ENCODE results near the gene ZNF622. TPM values are rescaled to one million over a fixed set of nuclear protein-coding genes. Genes with fewer than 3 reads are reported as not detected.

Gene ZNF622
- total RNA-seq, 1 donor from 2014 or later: 40.0 TPM

DNA sequence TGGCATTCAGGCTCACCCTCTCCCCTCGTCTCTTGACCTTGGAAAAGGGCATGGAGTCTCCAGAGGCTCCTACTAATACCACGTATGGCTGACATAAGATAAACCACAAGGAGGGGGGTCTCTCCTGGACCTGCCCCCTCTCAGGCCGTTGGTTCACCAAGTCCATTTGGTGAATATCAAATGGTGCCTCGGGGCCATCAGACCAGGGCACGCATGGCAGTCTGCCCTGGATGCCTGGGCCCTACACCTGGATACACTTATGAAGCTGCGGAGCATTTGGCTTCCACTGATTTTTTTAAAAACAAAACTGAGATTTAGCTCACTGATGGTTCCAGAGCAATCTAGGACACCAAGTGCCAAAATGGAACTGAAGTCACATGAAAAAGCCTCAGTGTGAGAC, 40.3 kb upstream of the ZNF622 start:
- H3K27me3 Mint-ChIP-seq (ENCODE audit: unreplicated experiment): no peaks in the 10 kb centered on the region
- H3K4me3 Mint-ChIP-seq (ENCODE audit: unreplicated experiment): no peak overlapping the region
- no peak overlapping the region for H3K27ac Mint-ChIP-seq (ENCODE audit: unreplicated experiment)
- TF ChIP-seq, protein P1, sequence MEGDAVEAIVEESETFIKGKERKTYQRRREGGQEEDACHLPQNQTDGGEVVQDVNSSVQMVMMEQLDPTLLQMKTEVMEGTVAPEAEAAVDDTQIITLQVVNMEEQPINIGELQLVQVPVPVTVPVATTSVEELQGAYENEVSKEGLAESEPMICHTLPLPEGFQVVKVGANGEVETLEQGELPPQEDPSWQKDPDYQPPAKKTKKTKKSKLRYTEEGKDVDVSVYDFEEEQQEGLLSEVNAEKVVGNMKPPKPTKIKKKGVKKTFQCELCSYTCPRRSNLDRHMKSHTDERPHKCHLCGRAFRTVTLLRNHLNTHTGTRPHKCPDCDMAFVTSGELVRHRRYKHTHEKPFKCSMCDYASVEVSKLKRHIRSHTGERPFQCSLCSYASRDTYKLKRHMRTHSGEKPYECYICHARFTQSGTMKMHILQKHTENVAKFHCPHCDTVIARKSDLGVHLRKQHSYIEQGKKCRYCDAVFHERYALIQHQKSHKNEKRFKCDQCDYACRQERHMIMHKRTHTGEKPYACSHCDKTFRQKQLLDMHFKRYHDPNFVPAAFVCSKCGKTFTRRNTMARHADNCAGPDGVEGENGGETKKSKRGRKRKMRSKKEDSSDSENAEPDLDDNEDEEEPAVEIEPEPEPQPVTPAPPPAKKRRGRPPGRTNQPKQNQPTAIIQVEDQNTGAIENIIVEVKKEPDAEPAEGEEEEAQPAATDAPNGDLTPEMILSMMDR (IDR thresholded peaks at IDR 0.05; ENCODE audit: partially characterized antibody, unreplicated experiment): no peak
- no peaks in the 10 kb centered on the region for H3K9me3 Mint-ChIP-seq (ENCODE audit: unreplicated experiment)
- DNase-seq: no peak
- H3K4me1 Mint-ChIP-seq (ENCODE audit: low read depth, unreplicated experiment): no peaks in the 10 kb centered on the region
- no peaks in the 10 kb centered on the region for H3K36me3 Mint-ChIP-seq (ENCODE audit: unreplicated experiment)

DNA sequence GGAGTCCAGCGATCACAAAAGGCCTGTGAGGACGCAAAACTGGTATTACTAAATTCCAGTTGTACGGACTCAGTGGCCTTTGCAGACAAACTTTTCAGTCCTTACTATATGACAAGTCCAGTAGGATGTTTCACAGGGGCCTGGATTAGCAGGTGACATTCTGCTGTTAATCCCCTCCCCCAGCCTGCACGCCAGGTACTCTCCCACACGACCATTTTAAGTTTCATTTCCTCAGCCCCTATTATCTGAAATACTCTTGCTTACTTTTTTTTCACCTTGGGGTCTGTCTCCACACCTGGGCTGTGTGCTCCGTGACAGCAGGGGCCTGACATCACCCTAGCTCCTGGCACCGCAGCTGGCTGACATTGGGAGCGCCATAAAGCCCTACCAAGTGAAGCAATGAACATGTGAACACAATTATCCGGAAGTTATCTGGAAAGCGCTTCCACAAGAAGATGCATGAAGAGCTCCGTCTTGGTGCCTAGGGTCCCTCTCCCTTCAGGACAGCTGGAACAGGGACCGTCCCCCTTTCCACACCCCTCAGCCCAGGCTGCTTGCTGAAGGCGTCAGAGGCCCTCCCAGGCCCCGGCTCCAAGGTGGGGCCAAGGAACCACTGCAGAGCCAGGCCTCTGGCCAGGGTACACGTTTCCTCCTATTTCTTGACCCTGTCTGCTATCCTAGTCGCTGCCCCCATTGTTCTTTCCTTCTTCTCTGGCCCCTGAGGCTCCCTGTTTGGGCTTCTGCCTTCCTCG, 39.7 kb upstream of the ZNF622 start:
- TF ChIP-seq, protein P1 (IDR thresholded peaks at IDR 0.05; ENCODE audit: partially characterized antibody, unreplicated experiment): no peak
- no peaks in the 10 kb centered on the region for H3K36me3 Mint-ChIP-seq (ENCODE audit: unreplicated experiment)
- H3K4me1 Mint-ChIP-seq (ENCODE audit: low read depth, unreplicated experiment): no peaks in the 10 kb centered on the region
- H3K27ac Mint-ChIP-seq (ENCODE audit: unreplicated experiment): no peak overlapping the region
- no peak overlapping the region for H3K4me3 Mint-ChIP-seq (ENCODE audit: unreplicated experiment)
- H3K27me3 Mint-ChIP-seq (ENCODE audit: unreplicated experiment): no peaks in the 10 kb centered on the region
- no peaks in the 10 kb centered on the region for H3K9me3 Mint-ChIP-seq (ENCODE audit: unreplicated experiment)
- DNase-seq: no peak

DNA sequence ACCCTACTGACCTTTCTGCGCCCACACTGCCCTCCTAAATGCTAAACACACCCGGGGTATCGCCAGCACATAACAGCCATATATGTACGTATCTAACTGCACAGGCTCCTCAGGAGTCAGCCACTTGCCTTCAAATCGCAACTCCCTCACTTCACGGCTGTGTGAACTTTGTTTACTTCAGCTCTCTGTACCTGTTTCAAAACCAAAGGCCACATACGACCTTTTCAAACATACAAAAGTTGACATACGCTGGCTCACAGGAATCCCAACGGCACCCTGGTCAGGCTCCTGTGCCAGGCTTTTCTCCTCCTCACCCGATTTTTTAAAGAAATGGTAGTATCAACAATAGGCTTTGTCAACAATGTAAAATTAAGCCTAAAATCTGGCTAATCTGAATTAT, 39.0 kb upstream of the ZNF622 start:
- TF ChIP-seq, protein P1 (IDR thresholded peaks at IDR 0.05; ENCODE audit: partially characterized antibody, unreplicated experiment): no peak
- H3K27ac Mint-ChIP-seq (ENCODE audit: unreplicated experiment): no peak overlapping the region
- no peaks in the 10 kb centered on the region for H3K27me3 Mint-ChIP-seq (ENCODE audit: unreplicated experiment)
- no peaks in the 10 kb centered on the region for H3K36me3 Mint-ChIP-seq (ENCODE audit: unreplicated experiment)
- H3K9me3 Mint-ChIP-seq (ENCODE audit: unreplicated experiment): peaks cover 2% of the 10 kb centered on the region
- no peak overlapping the region for H3K4me3 Mint-ChIP-seq (ENCODE audit: unreplicated experiment)
- no peak for DNase-seq
- H3K4me1 Mint-ChIP-seq (ENCODE audit: low read depth, unreplicated experiment): no peaks in the 10 kb centered on the region

DNA sequence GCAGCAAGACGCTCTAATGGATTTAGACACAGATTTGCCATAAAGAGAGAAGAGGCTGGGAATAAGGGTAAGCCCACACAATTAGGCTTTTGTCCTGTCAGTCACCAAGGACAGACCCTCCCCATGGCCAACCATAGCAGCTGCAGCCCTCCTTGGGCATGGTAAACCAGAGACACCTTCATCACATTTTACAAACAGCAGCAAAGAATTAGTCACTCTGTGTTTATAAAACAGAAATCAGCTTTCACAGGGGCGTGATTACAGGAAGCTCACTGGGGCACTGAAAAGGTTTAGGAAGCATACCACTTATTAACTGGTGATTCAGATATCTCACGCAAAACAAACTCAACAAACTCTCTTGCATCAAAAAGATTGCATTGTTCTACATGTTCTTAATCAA, 37.3 kb upstream of the ZNF622 start:
- no peak for DNase-seq
- no peaks in the 10 kb centered on the region for H3K4me1 Mint-ChIP-seq (ENCODE audit: low read depth, unreplicated experiment)
- no peaks in the 10 kb centered on the region for H3K27me3 Mint-ChIP-seq (ENCODE audit: unreplicated experiment)
- no peak overlapping the region for H3K4me3 Mint-ChIP-seq (ENCODE audit: unreplicated experiment)
- TF ChIP-seq, protein P1 (IDR thresholded peaks at IDR 0.05; ENCODE audit: partially characterized antibody, unreplicated experiment): no peak
- peaks cover 4% of the 10 kb centered on the region for H3K9me3 Mint-ChIP-seq (ENCODE audit: unreplicated experiment)
- no peak overlapping the region for H3K27ac Mint-ChIP-seq (ENCODE audit: unreplicated experiment)
- H3K36me3 Mint-ChIP-seq (ENCODE audit: unreplicated experiment): no peaks in the 10 kb centered on the region

DNA sequence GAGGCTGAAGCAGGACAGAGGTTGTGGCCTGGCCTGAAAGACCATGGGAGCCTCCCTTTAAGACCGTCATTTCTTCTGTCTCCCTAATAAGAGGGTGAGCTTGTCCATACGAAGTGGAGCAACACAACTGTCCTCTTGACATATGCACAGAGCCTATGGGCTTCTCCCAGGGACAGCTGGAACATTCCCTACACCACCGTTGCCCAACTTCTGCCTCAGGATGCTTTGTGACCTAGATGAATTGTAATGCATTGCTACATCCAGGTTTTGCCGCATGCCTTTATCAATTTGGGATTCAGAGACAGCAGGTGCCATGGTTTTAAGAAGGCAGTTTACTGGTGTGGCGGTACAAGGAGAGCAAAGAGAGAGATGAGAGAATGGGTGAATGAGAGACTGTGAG, 34.4 kb upstream of the ZNF622 start:
- TF ChIP-seq, protein P1 (IDR thresholded peaks at IDR 0.05; ENCODE audit: partially characterized antibody, unreplicated experiment): no peak
- H3K36me3 Mint-ChIP-seq (ENCODE audit: unreplicated experiment): peaks cover under 1% of the 10 kb centered on the region
- H3K4me3 Mint-ChIP-seq (ENCODE audit: unreplicated experiment): no peak overlapping the region

More for the DNA sequence above, 34.4 kb upstream of the ZNF622 start:
- H3K27ac Mint-ChIP-seq (ENCODE audit: unreplicated experiment): no peak overlapping the region
- no peak for DNase-seq
- no peaks in the 10 kb centered on the region for H3K4me1 Mint-ChIP-seq (ENCODE audit: low read depth, unreplicated experiment)
- no peaks in the 10 kb centered on the region for H3K27me3 Mint-ChIP-seq (ENCODE audit: unreplicated experiment)
- H3K9me3 Mint-ChIP-seq (ENCODE audit: unreplicated experiment): peaks cover 5% of the 10 kb centered on the region
